ENCODE results near the gene MYH11.

DNA sequence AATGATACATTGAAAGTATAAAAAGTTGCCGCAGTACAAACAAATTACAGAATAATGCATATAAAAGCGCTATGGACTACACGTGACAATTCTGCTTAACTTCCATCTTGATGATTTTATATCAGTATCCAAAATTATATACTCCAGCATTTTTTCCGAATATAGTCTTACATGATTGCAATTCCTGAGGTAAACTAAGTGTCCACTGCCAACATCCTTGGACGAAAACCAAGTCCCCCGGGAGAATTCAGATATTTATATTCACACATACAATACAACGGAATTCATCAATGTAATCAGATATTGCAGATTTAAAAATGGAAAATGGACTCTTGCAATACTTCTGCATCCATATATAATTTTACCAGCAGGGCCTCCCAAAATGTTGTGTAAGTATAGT lies 8.9 kb upstream of the MYH11 start:
- TF ChIP-seq, protein P1, sequence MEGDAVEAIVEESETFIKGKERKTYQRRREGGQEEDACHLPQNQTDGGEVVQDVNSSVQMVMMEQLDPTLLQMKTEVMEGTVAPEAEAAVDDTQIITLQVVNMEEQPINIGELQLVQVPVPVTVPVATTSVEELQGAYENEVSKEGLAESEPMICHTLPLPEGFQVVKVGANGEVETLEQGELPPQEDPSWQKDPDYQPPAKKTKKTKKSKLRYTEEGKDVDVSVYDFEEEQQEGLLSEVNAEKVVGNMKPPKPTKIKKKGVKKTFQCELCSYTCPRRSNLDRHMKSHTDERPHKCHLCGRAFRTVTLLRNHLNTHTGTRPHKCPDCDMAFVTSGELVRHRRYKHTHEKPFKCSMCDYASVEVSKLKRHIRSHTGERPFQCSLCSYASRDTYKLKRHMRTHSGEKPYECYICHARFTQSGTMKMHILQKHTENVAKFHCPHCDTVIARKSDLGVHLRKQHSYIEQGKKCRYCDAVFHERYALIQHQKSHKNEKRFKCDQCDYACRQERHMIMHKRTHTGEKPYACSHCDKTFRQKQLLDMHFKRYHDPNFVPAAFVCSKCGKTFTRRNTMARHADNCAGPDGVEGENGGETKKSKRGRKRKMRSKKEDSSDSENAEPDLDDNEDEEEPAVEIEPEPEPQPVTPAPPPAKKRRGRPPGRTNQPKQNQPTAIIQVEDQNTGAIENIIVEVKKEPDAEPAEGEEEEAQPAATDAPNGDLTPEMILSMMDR (IDR thresholded peaks at IDR 0.05 in 4 of 5, conservative IDR thresholded peaks at IDR 0.05 in 1 of 5): no peak
- TF ChIP-seq POLR2A (IDR thresholded peaks at IDR 0.05): no peak

Measured in gastrocnemius medialis (tissue), 4 donors.